Muscle of arm (tissue), 12 donors: ENCODE measurements around the gene DHRS4L2. TPM values are rescaled to one million over a fixed set of nuclear protein-coding genes. Genes with fewer than 3 reads are reported as not detected.
"Not testable (repeated sequence)": the region's sequence is repeated elsewhere in the genome, so short reads cannot be mapped to it uniquely, and the experiment has no call there.

Experiments used
- DNase-seq: peaks from one replicate; pipeline ENCODE4 v3.0.0-alpha.2; 2013
- polyA plus RNA-seq, 12 donors: library from polyadenylated mRNA; unstranded; fragments of 120-200 nt; gene quantifications; one replicate each; pipeline ENCODE4 v1.2.1, GENCODE V29; 2013; ENCODE audit not compliant: insufficient read length in 12 of 12

Gene DHRS4L2
- polyA plus RNA-seq, 12 donors, result 8.6 to 17.0 (median 13.9) TPM; not detected in 1

GRCh38 chr14:23969481-23970282 is 19.0 kb upstream of the DHRS4L2 start:
- not testable (repeated sequence) for DNase-seq

GRCh38 chr14:23970283-23970659 is 18.5 kb upstream of the DHRS4L2 start:
- not testable (repeated sequence) for DNase-seq

- not testable (repeated sequence) for DNase-seq
Measured at GRCh38 chr14:23973178-23973577, 15.6 kb upstream of the DHRS4L2 start.

- not testable (repeated sequence) for DNase-seq
Measured at GRCh38 chr14:23974041-23974440, 14.7 kb upstream of the DHRS4L2 start.

GRCh38 chr14:23977208-23977607 is 11.5 kb upstream of the DHRS4L2 start:
- not testable (repeated sequence) for DNase-seq

GRCh38 chr14:23981951-23982813 is 6.5 kb upstream of the DHRS4L2 start:
- DNase-seq, result not testable (repeated sequence)

GRCh38 chr14:23984891-23985602 is 3.7 kb upstream of the DHRS4L2 start:
- no peak for DNase-seq

- DNase-seq, result not testable (repeated sequence)
Measured at GRCh38 chr14:23988223-23988606, 514 bp upstream of the DHRS4L2 start.

- DNase-seq, result not testable (repeated sequence)
Measured at GRCh38 chr14:23989734-23990445, 1.2 kb downstream of the DHRS4L2 start.

GRCh38 chr14:23990961-23991360 is 2.2 kb downstream of the DHRS4L2 start:
- DNase-seq, result not testable (repeated sequence)

- DNase-seq, result not testable (repeated sequence)
Measured at GRCh38 chr14:23993042-23993441, 4.3 kb downstream of the DHRS4L2 start.

- DNase-seq, result not testable (repeated sequence)
Measured at GRCh38 chr14:23996009-23996408, 7.3 kb downstream of the DHRS4L2 start.

GRCh38 chr14:23996825-23997224 is 8.1 kb downstream of the DHRS4L2 start:
- not testable (repeated sequence) for DNase-seq

GRCh38 chr14:23999640-24000039 is 10.9 kb downstream of the DHRS4L2 start:
- DNase-seq, result not testable (repeated sequence)

- not testable (repeated sequence) for DNase-seq
Measured at GRCh38 chr14:24001078-24001477, 12.3 kb downstream of the DHRS4L2 start.

- DNase-seq, result not testable (repeated sequence)
Measured at GRCh38 chr14:24001679-24002078, 12.9 kb downstream of the DHRS4L2 start.

GRCh38 chr14:24006471-24006816 is 17.7 kb downstream of the DHRS4L2 start:
- DNase-seq, result not testable (repeated sequence)

- DNase-seq, result not testable (repeated sequence)
Measured at GRCh38 chr14:24006817-24007652, 18.3 kb downstream of the DHRS4L2 start.

GRCh38 chr14:24011051-24011450 is 22.3 kb downstream of the DHRS4L2 start:
- DNase-seq, result no peak

GRCh38 chr14:24012726-24013273 is 24.1 kb downstream of the DHRS4L2 start:
- not testable (repeated sequence) for DNase-seq
